BE2C (cell line): Measurements from ENCODE around the gene CMTR1.

Experiments
- DNase-seq: peaks from one replicate; pipeline ENCODE4 v3.0.0-alpha.2; 2020
- H3K27me3 ChIP-seq: fragments of 250-450 bp; sonication (Bioruptor Pico); 2 replicates; pipeline ENCODE4 v1.5.1; 2020; ENCODE audit warnings: mild to moderate bottlenecking
- H3K36me3 ChIP-seq: fragments of 250-450 bp; sonication (Bioruptor Pico); 2 replicates; pipeline ENCODE4 v1.5.1; 2020; ENCODE audit warnings: mild to moderate bottlenecking
- H3K4me1 ChIP-seq: fragments of 250-450 bp; sonication (Bioruptor Pico); 2 replicates; pipeline ENCODE4 v1.5.1; 2020
- H3K4me3 ChIP-seq: 2 replicates; pipeline ENCODE4 v1.5.1; 2011; ENCODE audit warnings: low read depth, low read length
- H3K9me3 ChIP-seq: fragments of 250-450 bp; sonication (Bioruptor Pico); 2 replicates; pipeline ENCODE4 v1.5.1; 2020
- TF ChIP-seq, protein P1 (sequence below): IDR thresholded peaks from 2 replicates; pipeline ENCODE4 v1.5.1; 2012; ENCODE audit warnings: mild to moderate bottlenecking, low read depth, low read length

CMTR1 gene

DNA sequence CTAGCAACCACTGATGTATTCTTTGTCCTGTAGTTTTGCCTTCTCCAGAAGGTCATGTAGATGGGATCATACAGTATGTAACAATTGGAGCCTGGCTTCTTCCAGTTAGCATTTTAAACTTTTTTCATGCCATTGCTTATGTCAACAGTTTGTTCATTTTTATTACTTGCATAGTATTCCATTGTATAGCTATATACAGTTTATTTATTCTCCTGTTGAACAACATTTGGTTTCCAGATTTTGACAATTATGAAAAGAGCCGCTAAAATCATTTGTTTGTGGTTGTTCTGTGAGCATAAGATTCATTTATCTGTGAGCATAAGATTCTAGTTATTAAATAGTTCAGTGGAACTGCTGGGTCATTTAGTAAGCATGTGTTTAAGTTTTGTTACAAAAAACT lies 23.5 kb upstream of the CMTR1 start:
- no peak for DNase-seq
- Histone ChIP-seq H3K36me3 (no peaks in the 10 kb centered on the region), H3K4me1 (no peaks in the 10 kb centered on the region), H3K27me3 (no peaks in the 10 kb centered on the region), H3K9me3 (no peaks in the 10 kb centered on the region), H3K4me3 (no peak overlapping the region)
- TF ChIP-seq, protein P1, sequence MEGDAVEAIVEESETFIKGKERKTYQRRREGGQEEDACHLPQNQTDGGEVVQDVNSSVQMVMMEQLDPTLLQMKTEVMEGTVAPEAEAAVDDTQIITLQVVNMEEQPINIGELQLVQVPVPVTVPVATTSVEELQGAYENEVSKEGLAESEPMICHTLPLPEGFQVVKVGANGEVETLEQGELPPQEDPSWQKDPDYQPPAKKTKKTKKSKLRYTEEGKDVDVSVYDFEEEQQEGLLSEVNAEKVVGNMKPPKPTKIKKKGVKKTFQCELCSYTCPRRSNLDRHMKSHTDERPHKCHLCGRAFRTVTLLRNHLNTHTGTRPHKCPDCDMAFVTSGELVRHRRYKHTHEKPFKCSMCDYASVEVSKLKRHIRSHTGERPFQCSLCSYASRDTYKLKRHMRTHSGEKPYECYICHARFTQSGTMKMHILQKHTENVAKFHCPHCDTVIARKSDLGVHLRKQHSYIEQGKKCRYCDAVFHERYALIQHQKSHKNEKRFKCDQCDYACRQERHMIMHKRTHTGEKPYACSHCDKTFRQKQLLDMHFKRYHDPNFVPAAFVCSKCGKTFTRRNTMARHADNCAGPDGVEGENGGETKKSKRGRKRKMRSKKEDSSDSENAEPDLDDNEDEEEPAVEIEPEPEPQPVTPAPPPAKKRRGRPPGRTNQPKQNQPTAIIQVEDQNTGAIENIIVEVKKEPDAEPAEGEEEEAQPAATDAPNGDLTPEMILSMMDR = no peak

DNA sequence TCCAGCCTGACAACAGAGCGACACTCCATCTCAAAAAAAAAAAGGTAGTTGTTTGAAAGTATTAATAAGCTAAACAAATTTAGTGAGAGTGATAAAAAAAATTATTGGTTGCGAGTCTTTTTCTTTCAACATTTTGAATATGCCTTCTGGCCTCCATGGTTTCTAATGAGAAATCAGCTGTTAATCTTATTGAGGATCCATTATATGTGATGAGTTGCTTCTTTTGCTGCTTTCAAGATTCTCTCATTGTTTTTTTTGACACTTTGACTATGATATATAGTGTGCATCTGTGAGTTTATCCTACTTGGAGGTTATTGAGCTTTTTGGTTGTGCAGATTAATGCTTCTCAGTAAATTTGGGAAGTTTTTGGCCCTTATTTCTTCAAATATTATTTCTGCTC lies 15.6 kb upstream of the CMTR1 start:
- Histone ChIP-seq H3K4me3 (no peak overlapping the region), H3K9me3 (no peaks in the 10 kb centered on the region; the same call in 1 of the 2 replicates), H3K27me3 (no peaks in the 10 kb centered on the region), H3K4me1 (no peaks in the 10 kb centered on the region), H3K36me3 (no peaks in the 10 kb centered on the region)
- TF ChIP-seq, protein P1 = no peak
- no peak for DNase-seq

DNA sequence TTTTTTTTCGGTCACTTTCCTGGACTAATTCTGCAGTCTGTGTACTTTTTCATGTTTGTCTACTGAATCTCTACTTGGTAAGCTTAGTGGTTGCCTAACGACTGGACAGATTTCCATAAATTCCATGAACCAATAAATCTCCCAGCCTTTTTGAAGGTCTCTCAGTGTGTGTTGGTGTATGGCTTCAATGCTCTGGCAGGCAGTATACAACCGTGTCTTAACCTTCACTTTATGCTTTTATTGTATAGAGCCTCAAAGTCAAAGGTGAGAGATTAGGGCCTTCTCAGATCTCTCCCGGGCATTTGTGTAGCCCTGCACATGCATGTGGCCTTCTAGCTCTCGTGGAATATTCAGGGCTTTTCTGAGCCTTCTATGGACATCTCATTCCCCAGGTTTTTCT lies 14.3 kb upstream of the CMTR1 start:
- H3K4me3 ChIP-seq = no peak overlapping the region
- no peaks in the 10 kb centered on the region; the same call in 1 of the 2 replicates for H3K9me3 ChIP-seq
- peaks cover 4% of the 10 kb centered on the region for H3K4me1 ChIP-seq
- TF ChIP-seq, protein P1 = no peak
- H3K27me3 ChIP-seq = no peaks in the 10 kb centered on the region
- no peak for DNase-seq
- H3K36me3 ChIP-seq = no peaks in the 10 kb centered on the region

DNA sequence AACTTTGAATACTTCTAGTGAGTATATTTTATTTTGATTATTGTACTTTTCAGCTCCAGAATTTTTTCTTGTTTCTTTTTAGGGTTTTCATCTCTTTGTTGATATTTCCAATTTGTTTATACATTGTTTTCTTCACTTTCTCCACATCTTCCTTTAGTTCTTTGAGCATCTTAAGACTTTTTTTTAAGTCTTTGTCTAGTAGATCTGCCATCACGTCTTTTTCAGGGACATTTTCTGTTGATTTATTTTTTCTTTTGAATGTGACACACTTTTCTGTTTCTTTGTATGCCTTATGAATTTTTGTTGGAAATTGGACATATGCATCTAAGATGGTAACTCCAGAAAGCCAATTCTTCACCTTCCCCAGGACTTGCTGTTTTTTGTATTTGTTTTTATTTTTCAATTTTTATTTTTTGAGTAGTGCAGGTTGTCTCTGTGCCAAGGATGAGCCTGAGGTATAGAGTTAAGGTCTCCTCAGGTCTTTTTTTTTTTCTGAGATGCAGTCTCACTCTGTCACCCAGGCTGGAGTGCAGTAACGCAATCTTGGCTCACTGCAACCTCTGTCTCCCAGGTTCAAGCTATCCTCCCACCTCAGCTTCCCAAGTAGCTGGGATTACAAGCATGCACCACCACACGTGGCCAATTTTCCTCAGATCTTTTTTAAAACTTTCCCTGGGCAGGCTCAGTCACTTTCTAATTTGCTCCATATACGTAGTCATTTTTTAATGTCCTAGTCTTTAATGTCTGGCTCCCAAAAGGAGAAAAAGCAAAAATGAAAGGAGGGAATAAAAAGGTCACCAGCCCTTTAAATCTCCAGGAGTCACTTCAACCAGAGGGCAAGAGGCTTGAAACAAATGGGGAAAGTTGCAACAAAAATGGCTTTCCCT lies 6.7 kb upstream of the CMTR1 start:
- H3K4me3 ChIP-seq = no peak overlapping the region
- peaks cover 4% of the 10 kb centered on the region for H3K4me1 ChIP-seq
- DNase-seq = no peak
- no peaks in the 10 kb centered on the region for H3K9me3 ChIP-seq
- TF ChIP-seq, protein P1 = no peak
- no peaks in the 10 kb centered on the region for H3K27me3 ChIP-seq
- no peaks in the 10 kb centered on the region for H3K36me3 ChIP-seq

DNA sequence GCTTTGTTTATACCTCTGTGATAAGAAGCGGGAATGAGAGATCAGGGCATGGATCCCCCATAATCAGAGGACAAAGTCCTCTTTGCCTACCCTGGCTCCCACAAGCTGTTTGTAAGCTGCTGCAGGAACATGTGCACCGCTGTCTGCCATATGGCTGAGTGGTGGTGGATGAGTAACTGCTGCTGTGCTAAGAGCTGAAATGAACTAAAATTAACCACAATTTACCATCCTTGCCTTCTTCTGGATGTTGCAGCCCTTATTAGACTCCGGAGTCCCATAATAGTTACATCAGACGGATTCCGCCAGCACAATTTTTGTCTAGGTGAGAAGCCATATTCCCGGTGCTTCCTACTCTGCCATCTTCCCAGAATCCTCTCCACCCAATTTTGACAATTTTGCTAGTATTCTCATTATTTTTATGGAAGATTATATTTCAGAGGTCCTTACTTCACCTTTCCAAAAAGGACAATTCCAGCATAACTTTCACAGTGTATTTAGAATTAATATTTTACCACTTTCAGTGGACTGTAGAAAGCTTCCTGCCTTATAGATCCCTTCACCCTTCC lies 6.0 kb upstream of the CMTR1 start:
- TF ChIP-seq, protein P1 = no peak
- Histone ChIP-seq H3K27me3 (no peaks in the 10 kb centered on the region), H3K9me3 (no peaks in the 10 kb centered on the region), H3K36me3 (no peaks in the 10 kb centered on the region), H3K4me3 (no peak overlapping the region), H3K4me1 (peaks cover 4% of the 10 kb centered on the region)
- no peak for DNase-seq

DNA sequence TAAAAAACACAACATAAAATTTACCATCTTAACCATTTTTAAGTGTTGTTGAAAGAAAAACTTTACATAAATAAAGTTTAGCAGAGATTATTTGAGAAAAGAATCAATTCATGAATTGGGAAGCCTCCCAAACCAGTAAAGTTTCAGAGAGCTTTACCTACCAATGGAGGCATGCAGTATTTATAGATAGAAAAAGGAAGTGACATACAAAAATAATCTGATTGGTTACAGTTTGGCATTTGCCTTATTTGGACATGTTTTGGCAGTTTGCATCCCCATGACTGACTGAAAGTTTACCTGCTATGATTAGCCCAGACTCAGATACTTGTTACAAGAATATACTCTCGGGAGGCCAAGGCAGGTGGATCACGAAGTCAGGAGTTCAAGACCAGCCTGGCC lies 3.7 kb upstream of the CMTR1 start:
- Histone ChIP-seq H3K27me3 (no peaks in the 10 kb centered on the region), H3K4me3 (no peak overlapping the region), H3K9me3 (no peaks in the 10 kb centered on the region), H3K4me1 (no peaks in the 10 kb centered on the region; the same call in 1 of the 2 replicates), H3K36me3 (no peaks in the 10 kb centered on the region)
- TF ChIP-seq, protein P1 = no peak
- no peak for DNase-seq
